Stimulated activated CD8-positive, alpha-beta memory T cell treated with anti-CD3 and anti-CD28 coated beads, Interleukin-4, amount 100 ng/mL, for 48 hours (primary cell): ENCODE data around the gene NDUFS7.

Experiments used
- DNase-seq: peaks from one replicate; pipeline ENCODE4 v3.0.0-alpha.2; 2020

The NDUFS7 gene

DNA sequence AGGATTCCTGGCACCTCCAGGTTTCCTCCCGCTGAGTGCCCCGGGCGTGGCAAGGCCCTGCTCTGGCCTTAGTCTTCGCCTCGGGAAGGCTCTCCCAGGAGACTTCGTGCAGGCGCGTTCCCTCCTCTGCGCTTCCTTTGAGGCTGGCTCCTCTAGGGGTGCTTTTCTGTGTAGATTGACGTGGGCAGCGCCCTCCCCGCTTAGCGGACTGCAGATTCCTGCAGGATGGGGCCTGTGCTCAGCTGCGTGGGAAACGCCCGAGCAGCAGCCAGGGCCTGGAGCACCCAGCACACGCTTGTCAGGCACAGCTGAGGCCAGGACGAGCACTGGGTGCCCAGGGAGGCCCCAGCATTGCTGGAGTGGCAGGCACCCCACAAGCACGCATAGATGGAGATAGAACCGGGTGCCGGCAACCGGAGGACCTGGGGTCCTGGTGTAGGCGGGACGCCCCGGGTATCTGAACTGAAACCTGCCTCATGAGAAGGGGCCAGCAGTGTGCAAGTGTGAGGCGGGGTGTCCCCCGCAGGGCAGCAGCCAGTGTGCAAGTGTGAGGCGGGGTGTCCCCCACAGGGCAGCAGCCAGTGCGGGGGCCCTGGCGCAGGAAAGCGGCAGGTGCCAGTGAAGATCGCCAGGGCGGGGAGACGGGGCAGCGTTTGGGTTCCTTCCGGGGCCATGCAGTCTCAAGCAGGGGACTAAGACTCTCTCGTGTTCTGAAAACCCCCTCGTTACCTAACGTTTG is 3.4 kb downstream of the NDUFS7 start:
- no peak for DNase-seq

DNA sequence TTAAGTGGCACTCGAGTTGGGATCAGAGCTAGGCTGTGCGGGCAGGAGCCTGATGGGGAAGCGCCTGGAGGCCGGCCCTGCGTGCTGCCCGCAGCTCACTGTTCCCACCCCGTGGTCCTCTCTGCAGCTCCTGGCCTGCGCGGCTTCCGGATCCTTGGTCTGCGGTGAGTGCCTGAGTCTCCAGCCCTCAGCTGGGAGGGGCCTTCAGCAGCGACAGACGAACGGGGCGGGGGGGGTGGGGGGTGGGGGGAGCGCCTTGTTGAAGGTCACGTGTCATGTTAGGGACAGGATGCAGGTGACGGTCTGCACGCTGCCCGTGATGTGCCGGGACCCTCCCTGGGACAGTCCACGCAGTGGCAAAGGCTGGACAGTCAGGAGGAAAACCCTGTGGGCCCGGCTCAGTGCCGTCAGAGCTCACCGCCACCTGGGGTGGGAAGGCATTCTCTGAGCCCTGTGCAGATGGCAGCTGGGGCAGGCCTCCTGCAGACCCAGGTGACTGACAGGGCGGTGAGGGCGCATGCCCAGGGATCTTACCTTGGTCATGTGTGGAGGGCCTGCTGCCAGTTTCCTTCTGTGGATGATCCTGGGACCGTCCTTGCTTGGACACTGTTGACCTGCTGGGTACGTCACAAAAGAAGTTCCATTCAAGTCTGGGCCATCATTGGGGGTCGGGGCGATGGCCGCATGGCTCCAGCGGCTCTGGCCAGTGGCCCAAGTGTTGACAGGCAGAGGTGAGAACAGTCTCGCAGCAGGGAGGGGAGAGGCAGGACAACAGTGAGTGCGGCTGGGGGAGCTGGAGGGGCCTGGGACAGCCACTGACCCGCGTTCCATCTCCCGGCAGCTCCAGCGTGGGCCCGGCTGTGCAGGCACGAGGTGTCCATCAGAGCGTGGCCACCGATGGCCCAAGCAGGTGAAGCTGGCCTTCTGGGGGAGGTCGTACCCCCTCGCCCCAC is 4.3 kb downstream of the NDUFS7 start:
- DNase-seq = no peak

- DNase-seq = no peak
These were observed 4.9 kb downstream of the NDUFS7 start for GRCh38 chr19:1388637-1389026.

- DNase-seq = no peak
These were observed 5.6 kb downstream of the NDUFS7 start for GRCh38 chr19:1389033-1389940.

- no peak for DNase-seq
These were observed 7.2 kb downstream of the NDUFS7 start for GRCh38 chr19:1390890-1391423.

- DNase-seq = no peak
These were observed 8.7 kb downstream of the NDUFS7 start for GRCh38 chr19:1392407-1392806.

- no peak for DNase-seq
These were observed 9.3 kb downstream of the NDUFS7 start for GRCh38 chr19:1392939-1393530.

GRCh38 chr19:1393841-1394240 is 10.1 kb downstream of the NDUFS7 start:
- no peak for DNase-seq

- no peak for DNase-seq
These were observed 10.8 kb downstream of the NDUFS7 start for GRCh38 chr19:1394252-1395193.

DNA sequence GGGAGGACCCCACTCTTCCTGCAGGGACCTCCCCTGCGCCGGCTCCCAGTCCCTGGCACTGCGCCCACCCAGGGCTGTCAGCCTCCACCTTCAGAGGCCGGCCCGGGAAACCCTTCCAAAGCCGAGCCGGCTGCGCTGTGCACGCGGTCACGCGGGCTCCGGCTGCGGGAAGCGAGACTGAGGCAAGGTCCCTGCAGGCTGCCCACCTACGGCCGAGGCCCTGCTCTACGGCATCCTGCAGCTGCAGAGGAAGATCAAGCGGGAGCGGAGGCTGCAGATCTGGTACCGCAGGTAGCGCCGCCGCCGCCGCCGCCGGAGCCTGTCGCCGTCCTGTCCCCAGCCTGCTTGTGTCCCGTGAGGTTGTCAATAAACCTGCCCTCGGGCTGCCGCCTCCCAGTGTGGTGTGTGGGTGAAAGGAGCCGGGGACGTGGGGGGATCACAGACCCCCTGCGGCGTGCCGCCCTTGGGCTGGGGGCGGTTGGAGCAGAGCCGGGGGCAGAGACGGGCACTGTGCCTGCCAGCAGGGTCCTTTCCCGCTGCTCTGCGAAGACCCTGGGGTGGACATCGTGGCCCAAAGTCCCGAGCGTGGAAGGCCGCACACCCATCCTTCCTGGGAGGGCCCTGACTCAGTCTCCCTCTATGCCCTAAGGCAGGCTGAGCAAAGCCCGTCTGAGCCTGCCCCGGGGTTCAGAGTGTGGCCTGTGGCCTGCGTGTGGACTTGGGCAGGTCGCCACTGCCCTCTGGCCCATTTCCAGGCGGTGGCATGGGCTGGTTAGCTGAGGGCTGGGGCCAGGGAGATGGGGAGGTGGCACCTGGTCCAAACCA is 11.7 kb downstream of the NDUFS7 start:
- DNase-seq = no peak

DNA sequence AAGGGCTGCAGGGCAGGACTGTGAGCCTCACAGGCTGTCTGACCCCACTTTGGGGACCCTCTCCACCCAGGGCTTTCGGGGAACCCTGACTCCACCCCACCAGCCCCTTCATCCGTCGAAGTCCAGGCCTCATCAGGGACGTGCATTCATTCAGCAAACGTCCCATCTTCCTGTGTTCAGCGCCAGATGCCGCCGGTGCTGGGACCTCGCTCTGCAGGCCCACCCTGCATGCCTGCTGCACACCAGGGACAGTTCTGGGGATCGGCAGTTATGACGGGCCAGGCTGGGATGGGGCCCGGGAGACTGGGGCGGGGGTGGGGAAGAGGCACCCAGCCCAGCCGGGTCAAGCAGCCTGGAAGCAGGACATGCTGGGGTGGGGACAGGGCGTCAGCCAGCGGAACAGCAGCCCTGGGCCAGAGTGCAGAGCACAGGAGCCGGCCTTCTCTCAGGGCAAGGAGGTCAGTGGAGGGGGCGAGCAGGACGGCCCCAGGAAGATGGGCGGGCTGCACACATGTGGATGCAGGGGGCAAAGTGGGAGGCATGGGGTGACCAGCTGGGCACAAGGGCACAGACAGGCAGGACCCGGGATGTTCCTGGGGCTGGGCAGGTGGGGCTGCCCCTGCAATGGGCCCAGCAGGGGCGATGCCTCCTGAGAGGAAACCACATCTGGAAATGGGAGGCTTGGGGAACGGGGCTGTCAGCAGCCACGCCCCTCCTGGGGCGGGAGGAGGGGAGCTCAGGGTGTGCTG is 12.5 kb downstream of the NDUFS7 start:
- DNase-seq = no peak

GRCh38 chr19:1396768-1397679 is 13.3 kb downstream of the NDUFS7 start:
- DNase-seq = no peak

DNA sequence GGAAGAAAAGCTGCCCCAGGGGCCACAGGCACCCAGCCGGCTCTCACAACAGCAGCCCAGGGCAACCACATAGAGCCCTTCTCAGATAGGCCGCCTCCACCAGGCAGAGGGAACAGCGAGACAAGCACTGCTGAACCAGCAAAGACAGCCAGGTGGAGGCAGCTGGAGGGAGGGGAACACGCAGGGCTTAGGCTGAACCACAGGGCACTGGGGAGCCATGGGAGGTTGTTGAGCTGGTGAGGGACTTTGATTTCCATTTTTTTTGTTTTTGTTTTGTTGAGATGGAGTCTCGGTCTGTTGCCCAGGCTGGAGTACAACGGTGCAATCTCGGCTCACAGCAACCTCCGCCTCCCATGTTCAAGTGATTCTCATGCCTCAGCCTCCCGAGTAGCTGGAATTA is 14.1 kb downstream of the NDUFS7 start:
- DNase-seq = no peak

GRCh38 chr19:1399079-1399478 is 15.4 kb downstream of the NDUFS7 start:
- DNase-seq = no peak

GRCh38 chr19:1399745-1400144 is 16.0 kb downstream of the NDUFS7 start:
- DNase-seq = no peak

DNA sequence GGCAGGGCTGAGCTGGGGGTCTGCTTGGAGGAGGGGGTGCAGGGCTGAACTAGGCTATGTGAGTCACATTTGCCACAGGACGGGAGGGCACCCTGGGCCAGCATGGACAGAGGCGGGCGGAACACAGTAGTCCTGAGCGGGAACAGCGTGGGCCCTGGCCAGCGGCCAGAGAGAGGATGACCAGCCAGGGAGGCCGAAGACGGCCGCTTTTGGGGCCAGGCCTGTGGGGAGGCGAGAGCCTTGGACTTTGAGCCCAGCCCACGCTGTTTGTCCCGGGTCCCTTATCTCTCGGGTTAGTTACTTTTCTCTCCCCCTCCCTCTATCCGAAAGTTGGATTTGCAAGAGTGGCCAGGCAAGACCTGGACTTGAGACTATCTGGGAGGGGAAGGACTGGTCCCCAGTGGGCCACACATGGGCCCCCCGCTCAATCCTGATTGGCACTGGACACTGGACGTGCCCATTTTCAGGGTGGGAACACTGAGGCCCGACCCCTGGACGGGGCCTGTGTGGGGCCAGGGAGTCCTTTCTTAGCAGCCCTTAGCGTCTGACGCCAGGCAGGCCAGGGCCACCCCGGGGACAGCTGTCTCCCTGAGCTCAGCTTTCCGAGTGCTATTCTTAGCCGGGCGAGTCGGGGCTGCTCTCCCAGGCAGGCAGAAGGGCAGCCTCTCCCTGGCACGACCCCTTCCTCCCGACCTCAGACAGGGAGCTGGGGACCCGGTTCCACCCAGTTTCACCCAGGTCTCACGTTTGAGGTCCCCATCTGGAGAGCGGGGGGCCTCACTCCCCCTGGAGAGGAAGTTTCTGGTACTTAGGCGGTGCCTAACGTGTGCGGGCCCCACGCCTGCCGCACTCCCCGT is 16.8 kb downstream of the NDUFS7 start:
- no peak for DNase-seq
